A549 (cell line): ENCODE data around the gene GMCL1. TPM values are rescaled to one million over a fixed set of nuclear protein-coding genes. Genes with fewer than 3 reads are reported as not detected.

Experiments used
- BCL3 ChIP-seq: fragments of >200 bp; sonication (Bioruptor Twin); formaldehyde crosslinking; IDR thresholded peaks from 3 replicates; pipeline ENCODE4 v1.6.1; 2016
- CBX8 ChIP-seq: fragments of 200-600 bp; sonication (generic); IDR thresholded peaks from 2 replicates; pipeline ENCODE4 v1.6.1; 2016
- CEBPB ChIP-seq, 2 experiments: fragments of >200 bp in 1 of 2; sonication (Bioruptor Twin) in 1 of 2; formaldehyde crosslinking in 1 of 2; IDR thresholded peaks; 2 replicates each; pipeline ENCODE4 v1.6.1; 2012 to 2016
- E2F6 ChIP-seq: IDR thresholded peaks from 2 replicates; pipeline ENCODE4 v1.6.1; 2012; ENCODE audit warnings: low read depth, borderline replicate concordance
- ELK1 ChIP-seq: fragments of 150-350 bp; IDR thresholded peaks from 2 replicates; pipeline ENCODE4 v1.6.1; 2014; ENCODE audit warnings: low read depth, mild to moderate bottlenecking, low read length
- FOXS1 ChIP-seq: fragments of 250-450 bp; sonication (Bioruptor Pico); IDR thresholded peaks from 2 replicates; pipeline ENCODE4 v1.5.0; 2020; ENCODE audit warnings: mild to moderate bottlenecking, moderate library complexity
- HEYL ChIP-seq: fragments of 250-450 bp; sonication (Bioruptor Pico); IDR thresholded peaks from 2 replicates; pipeline ENCODE4 v1.8.0; 2021; ENCODE audit warnings: mild to moderate bottlenecking, moderate library complexity
- KDM1A ChIP-seq: fragments of 200-600 bp; sonication (generic); IDR thresholded peaks from 2 replicates; pipeline ENCODE4 v1.6.1; 2016; ENCODE audit warnings: low read depth, mild to moderate bottlenecking
- MAX ChIP-seq: IDR thresholded peaks from 2 replicates; pipeline ENCODE4 v1.6.1; 2012
- MYC ChIP-seq: IDR thresholded peaks from 2 replicates; pipeline ENCODE4 v1.6.1; 2012; ENCODE audit warnings: mild to moderate bottlenecking, inconsistent platforms, low read length, improper control_type of control experiment, borderline replicate concordance
- NPAS2 ChIP-seq: fragments of 250-450 bp; sonication (Bioruptor Pico); IDR thresholded peaks from 2 replicates; pipeline ENCODE4 v1.8.0; 2022; ENCODE audit warnings: mild to moderate bottlenecking, moderate library complexity, borderline replicate concordance
- PHF8 ChIP-seq: fragments of 200-600 bp; sonication (generic); IDR thresholded peaks from 2 replicates; pipeline ENCODE4 v1.6.1; 2016; ENCODE audit warnings: low read depth, mild to moderate bottlenecking, antibody characterized with exemption, moderate library complexity, borderline replicate concordance
- RAD21 ChIP-seq, 2 experiments: fragments of >200 bp in 1 of 2; sonication (Bioruptor Twin) in 1 of 2; formaldehyde crosslinking in 1 of 2; IDR thresholded peaks in 1 of 2; conservative IDR thresholded peaks in 1 of 2; 2 replicates in 1 of 2; 3 replicates in 1 of 2; pipeline ENCODE4 v1.6.1; 2012 to 2018; ENCODE audit warnings: inconsistent platforms in 1 of 2
- REST ChIP-seq: fragments of 200-600 bp; sonication (generic); IDR thresholded peaks from 2 replicates; pipeline ENCODE4 v1.6.1; 2016; ENCODE audit warnings: antibody characterized with exemption, mild to moderate bottlenecking, moderate library complexity
- RFX5 ChIP-seq: fragments of 450-650 bp; IDR thresholded peaks from 2 replicates; pipeline ENCODE4 v1.7.1; 2014; ENCODE audit warnings: antibody characterized with exemption, mild to moderate bottlenecking, moderate library complexity
- RNF2 ChIP-seq: fragments of 200-600 bp; sonication (generic); IDR thresholded peaks from 2 replicates; pipeline ENCODE4 v1.6.1; 2016; ENCODE audit warnings: low read depth, mild to moderate bottlenecking, antibody characterized with exemption, moderate library complexity, borderline replicate concordance
- SMC3 ChIP-seq: fragments of >200 bp; sonication (Bioruptor Twin); formaldehyde crosslinking; IDR thresholded peaks from 3 replicates; pipeline ENCODE4 v1.6.1; 2018; ENCODE audit warnings: inconsistent platforms
- SREBF2 ChIP-seq: fragments of 450-650 bp; IDR thresholded peaks from 2 replicates; pipeline ENCODE4 v1.6.1; 2014; ENCODE audit warnings: mild to moderate bottlenecking, moderate library complexity
- TFCP2L1 ChIP-seq: fragments of 250-450 bp; sonication (Bioruptor Pico); IDR thresholded peaks from 2 replicates; pipeline ENCODE4 v1.5.0; 2021; ENCODE audit warnings: mild to moderate bottlenecking
- TP53 ChIP-seq: fragments of 250-450 bp; sonication (Bioruptor Pico); IDR thresholded peaks from 2 replicates; pipeline ENCODE4 v1.5.0; 2021; ENCODE audit warnings: mild to moderate bottlenecking, moderate library complexity
- USF2 ChIP-seq: fragments of 450-650 bp; IDR thresholded peaks from 2 replicates; pipeline ENCODE4 v1.6.1; 2014; ENCODE audit warnings: antibody characterized with exemption
- ZFP36 ChIP-seq: fragments of 450-650 bp; IDR thresholded peaks from 2 replicates; pipeline ENCODE4 v1.6.1; 2014; ENCODE audit warnings: borderline replicate concordance; ENCODE audit not compliant: partially characterized antibody
- ZNF302 ChIP-seq: fragments of 250-450 bp; sonication (Bioruptor Pico); IDR thresholded peaks from 2 replicates; pipeline ENCODE4 v1.9.0; 2021; ENCODE audit warnings: inconsistent platforms, mild to moderate bottlenecking, moderate library complexity
- polyA plus RNA-seq, 4 experiments: library from polyadenylated mRNA; depleted of rRNA in 3 of 4; stranded (reverse); fragments of >200 nt; fragmentation: RNase III in 1 of 4; extraction: RNeasy Plus Mini Kit Qiagen cat#74134 plus additional on column Dnase treatment in 1 of 4; gene quantifications; 2 replicates in 3 of 4; 3 replicates in 1 of 4; pipeline ENCODE4 v1.2.3, GENCODE V29; 2011 to 2017

Gene GMCL1
- polyA plus RNA-seq, 2 of the 4 experiments (the other 2 are of a cell fraction): 16.6 to 21.1 TPM

- no peak for TF ChIP-seq REST
- TF ChIP-seq CEBPB (IDR thresholded peaks at IDR 0.05): peak; percentile 97 to 99
- TF ChIP-seq BCL3: peak; percentile 72; the same call in 2 of the 3 replicates
- no peak for TF ChIP-seq KDM1A
- TF ChIP-seq ZFP36: no peak
- TF ChIP-seq FOXS1 (CRISPR knock-in tag): no peak
- peak; percentile 51 for TF ChIP-seq PHF8
- no peak for TF ChIP-seq CBX8
- TF ChIP-seq RNF2: no peak
- TF ChIP-seq MYC: peak; percentile 71
- no peak for TF ChIP-seq NPAS2 (CRISPR knock-in tag)
- no peak for TF ChIP-seq RFX5
- no peak for TF ChIP-seq ELK1
- no peak for TF ChIP-seq HEYL (CRISPR knock-in tag)
- peak; percentile 96 for TF ChIP-seq MAX
- no peak; a peak in 1 of 5 replicates for TF ChIP-seq RAD21 (conservative IDR thresholded peaks at IDR 0.05 in 1 of 2, IDR thresholded peaks at IDR 0.05 in 1 of 2)
- no peak for TF ChIP-seq SREBF2
- TF ChIP-seq SMC3: 0 out of 3 replicates have a peak, but pooled peaks have one; percentile 9
- no peak for TF ChIP-seq TP53 (CRISPR knock-in tag)
- peak; percentile 88 for TF ChIP-seq E2F6
- no peak for TF ChIP-seq ZNF302 (CRISPR knock-in tag)
- TF ChIP-seq USF2: no peak
- TF ChIP-seq TFCP2L1 (CRISPR knock-in tag): no peak
These were observed at the start of gene GMCL1 (continued) for GRCh38 chr2:69829256-69830044.
